T-cell (primary cell): ENCODE results near the gene PTCSC3. TPM values are rescaled to one million over a fixed set of nuclear protein-coding genes. Genes with fewer than 3 reads are reported as not detected.

ENCODE experiments used
- ATAC-seq, 4 experiments: fragments of 200-7000 bp in 3 of 4; fragments of 150-1000 bp in 1 of 4; cut with Tn5 transposase; replicated peaks in 1 of 4; 1 replicate in 3 of 4; 2 replicates in 1 of 4; pipeline ENCODE4 v1.10.0; 2021; ENCODE audit warnings: moderate library complexity in 3 of 4, mild to moderate bottlenecking in 2 of 4, moderate number of reproducible peaks in 1 of 4
- CTCF ChIA-PET, 2 donors: fragments of 300-600 bp; sonication (Branson Sonifier 250); formaldehyde crosslinking; loops; one replicate each; lab custom pipeline; 2022; ENCODE audit warnings: antibody characterized with exemption in 2 of 2; lab: Charles Lee
- POLR2A ChIA-PET, 2 donors: fragments of 300-600 bp; sonication (Branson Sonifier 250); formaldehyde crosslinking; loops; one replicate each; lab custom pipeline; 2022; ENCODE audit warnings: antibody characterized with exemption in 2 of 2; lab: Charles Lee
- DNase-seq, 35 experiments: peaks; one replicate each; pipeline versions ENCODE4 v3.0.0 to v3.0.0-alpha.2; 2013 to 2023
- H3K27ac ChIP-seq: one replicate; pipeline ENCODE4 v1.5.1; 2013; ENCODE audit warnings: low read length
- H3K27me3 ChIP-seq, 2 experiments: replicated peaks in 1 of 2; 1 replicate in 1 of 2; 2 replicates in 1 of 2; pipeline versions ENCODE4 v1.6.1 to v1.7.0; 2013; ENCODE audit warnings: low read length in 1 of 2, mixed read lengths in 1 of 2; ENCODE audit not compliant: control insufficient read depth in 2 of 2, insufficient read depth in 2 of 2; ENCODE audit errors: extremely low read depth in 1 of 2
- H3K36me3 ChIP-seq, 2 donors: 1 replicate in 1 of 2; 2 replicates in 1 of 2; pipeline versions ENCODE4 v1.6.1 to v1.7.0; 2013; ENCODE audit warnings: low read length in 1 of 2; ENCODE audit not compliant: control insufficient read depth in 2 of 2, insufficient read depth in 1 of 2; ENCODE audit errors: extremely low read depth in 1 of 2
- H3K4me1 ChIP-seq, 2 experiments: 1 replicate in 1 of 2; 2 replicates in 1 of 2; pipeline versions ENCODE4 v1.6.1 to v1.7.0; 2013; ENCODE audit warnings: low read length in 2 of 2, mixed read lengths in 1 of 2; ENCODE audit not compliant: insufficient read depth in 2 of 2, control insufficient read depth in 1 of 2; ENCODE audit errors: extremely low read depth in 1 of 2
- H3K4me3 ChIP-seq, 2 donors: 1 replicate in 1 of 2; 2 replicates in 1 of 2; pipeline versions ENCODE4 v1.5.1 to v1.7.0; 2013; ENCODE audit warnings: mild to moderate bottlenecking in 2 of 2, low read length in 1 of 2, moderate library complexity in 1 of 2; ENCODE audit not compliant: control insufficient read depth in 1 of 2; ENCODE audit errors: extremely low read depth in 1 of 2
- H3K9me3 ChIP-seq: 2 replicates; pipeline ENCODE4 v1.7.0; 2013
- H3K27ac Mint-ChIP-seq, 2 donors: one replicate each; pipeline ENCODE4 v1.8.0; 2020 to 2021; ENCODE audit warnings: mild to moderate bottlenecking in 2 of 2, mixed read lengths in 2 of 2
- H3K27me3 Mint-ChIP-seq, 2 donors: one replicate each; pipeline ENCODE4 v1.8.0; 2021 to 2022; ENCODE audit warnings: mixed read lengths in 2 of 2
- H3K36me3 Mint-ChIP-seq: one replicate; pipeline ENCODE4 v1.8.0; 2021; ENCODE audit warnings: mixed read lengths
- H3K4me1 Mint-ChIP-seq, 3 donors: one replicate each; pipeline ENCODE4 v1.8.0; 2020 to 2022; ENCODE audit warnings: mixed read lengths in 3 of 3, mild to moderate bottlenecking in 1 of 3
- H3K4me3 Mint-ChIP-seq, 3 donors: one replicate each; pipeline ENCODE4 v1.8.0; 2020 to 2022; ENCODE audit warnings: mild to moderate bottlenecking in 3 of 3, mixed read lengths in 3 of 3, moderate library complexity in 3 of 3
- H3K9me3 Mint-ChIP-seq, 3 donors: one replicate each; pipeline ENCODE4 v1.8.0; 2020 to 2022; ENCODE audit warnings: mixed read lengths in 3 of 3
- WGBS: methylation state at CpG from one replicate; pipeline ENCODE4 v1.1.5; 2013; ENCODE audit warnings: missing lambda C conversion rate; ENCODE audit not compliant: insufficient coverage; 5-methylcytosine and 5-hydroxymethylcytosine counted together
- total RNA-seq, 35 experiments: library from RNA in 6 of 35; stranded (reverse) in 6 of 35; fragments of 120-200 nt in 1 of 35; gene quantifications; one replicate each; pipeline versions ENCODE4 v1.2.1 to v1.2.4 and lab custom pipeline; 2013 to 2026

PTCSC3 gene
- total RNA-seq, 5 donors from 2014 or later (not counting 1 experiment from before 2014, with no cell fraction given) = not detected

DNA sequence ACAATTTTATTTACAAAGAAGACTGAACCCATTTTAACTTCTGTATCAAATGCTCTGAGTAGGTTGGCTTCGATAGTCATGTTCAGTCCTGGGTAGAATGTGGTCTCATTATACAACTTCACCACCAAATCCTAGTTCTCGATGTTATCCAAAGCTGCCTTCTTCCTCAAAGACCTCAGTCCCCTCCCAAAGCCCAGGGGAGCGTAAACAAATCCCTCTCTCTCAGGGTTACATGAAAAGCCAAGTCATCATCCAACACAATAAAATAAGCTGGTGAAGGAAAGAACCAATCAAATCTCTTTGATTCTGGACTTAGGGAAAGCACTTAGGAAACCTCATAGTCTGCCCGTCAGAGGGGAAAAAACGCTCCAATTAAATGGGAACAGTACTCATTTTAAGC, 9.1 kb downstream of the PTCSC3 start:
- Histone ChIP-seq H3K4me3 (no peak overlapping the region), H3K36me3 (no peaks in the 10 kb centered on the region), H3K9me3 (no peaks in the 10 kb centered on the region), H3K27ac (no peak overlapping the region), H3K27me3 (peaks cover 0 to 2% of the 10 kb centered on the region in 2 experiments), H3K4me1 (no peaks in the 10 kb centered on the region)
- Mint-ChIP-seq H3K36me3 (no peaks in the 10 kb centered on the region), H3K27ac (no peak overlapping the region), H3K4me3 (no peak overlapping the region), H3K4me1 (no peaks in the 10 kb centered on the region), H3K27me3 (peaks cover 6 to 25% of the 10 kb centered on the region in 2 donors), H3K9me3 (no peaks in the 10 kb centered on the region)
- ChIA-PET CTCF (no interaction called here), POLR2A (no interaction called here)
- no CpG with 5 or more reads among the region's 5 CpGs for WGBS
- ATAC-seq = no peak
- no peak for DNase-seq

DNA sequence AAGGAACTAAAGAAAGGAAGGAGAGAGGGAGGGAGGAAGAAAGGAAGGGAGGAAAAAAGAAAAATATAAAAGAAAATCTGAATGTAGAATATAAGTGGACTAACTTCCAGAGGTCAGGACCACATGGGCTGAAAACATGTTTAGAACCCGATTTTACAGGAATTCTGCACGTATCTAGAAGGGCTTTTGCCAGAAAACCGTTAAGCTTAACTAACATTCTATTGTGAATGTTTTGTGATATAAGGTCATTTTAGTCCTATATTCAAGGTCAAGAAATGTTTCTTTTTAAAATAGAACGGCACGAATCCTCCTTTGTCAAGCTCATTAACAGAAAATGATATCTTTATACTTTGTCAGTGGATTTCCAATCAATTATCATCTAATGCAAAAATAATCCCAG, 13.1 kb downstream of the PTCSC3 start:
- peaks cover 6 to 16% of the 10 kb centered on the region in 2 donors for H3K27me3 Mint-ChIP-seq
- H3K36me3 Mint-ChIP-seq = no peaks in the 10 kb centered on the region
- H3K4me3 Mint-ChIP-seq = no peak overlapping the region
- ATAC-seq (no peak), DNase-seq (no peak)
- H3K27ac Mint-ChIP-seq = peak overlapping the region in 1 of 2 donors; percentile 65
- Histone ChIP-seq H3K4me1 (no peaks in the 10 kb centered on the region), H3K27me3 (peaks cover 0 to 7% of the 10 kb centered on the region in 2 experiments), H3K9me3 (no peaks in the 10 kb centered on the region), H3K36me3 (no peaks in the 10 kb centered on the region), H3K27ac (no peak overlapping the region), H3K4me3 (no peak overlapping the region)
- CTCF ChIA-PET = no interaction called here
- POLR2A ChIA-PET = no interaction called here
- WGBS = 70% methylated on average over 2 of the region's 5 CpGs
- H3K4me1 Mint-ChIP-seq = no peaks in the 10 kb centered on the region
- H3K9me3 Mint-ChIP-seq = no peaks in the 10 kb centered on the region

GRCh38 chr14:36162267-36162666, 14.3 kb downstream of the PTCSC3 start:
- POLR2A ChIA-PET = no interaction called here
- Histone ChIP-seq H3K27me3 (peaks cover 0 to 7% of the 10 kb centered on the region in 2 experiments), H3K27ac (no peak overlapping the region), H3K9me3 (no peaks in the 10 kb centered on the region), H3K4me3 (no peak overlapping the region), H3K36me3 (no peaks in the 10 kb centered on the region), H3K4me1 (no peaks in the 10 kb centered on the region)
- CTCF ChIA-PET = no interaction called here
- Mint-ChIP-seq H3K27ac (no peak overlapping the region), H3K9me3 (no peaks in the 10 kb centered on the region), H3K4me3 (no peak overlapping the region), H3K4me1 (no peaks in the 10 kb centered on the region), H3K36me3 (no peaks in the 10 kb centered on the region), H3K27me3 (peaks cover 6 to 12% of the 10 kb centered on the region in 2 donors)
- WGBS = 85% methylated on average over 9 of the region's 9 CpGs
- DNase-seq (no peak), ATAC-seq (no peak)

GRCh38 chr14:36161776-36162175, 14.7 kb downstream of the PTCSC3 start:
- ChIA-PET CTCF (no interaction called here), POLR2A (no interaction called here)
- no peaks in the 10 kb centered on the region for H3K9me3 ChIP-seq
- H3K27me3 Mint-ChIP-seq = peaks cover 6 to 12% of the 10 kb centered on the region in 2 donors
- DNase-seq = no peak
- no peak overlapping the region for H3K27ac Mint-ChIP-seq
- 76% methylated on average over 8 of the region's 12 CpGs for WGBS
- H3K27me3 ChIP-seq = peaks cover 0 to 7% of the 10 kb centered on the region in 2 experiments
- H3K27ac ChIP-seq = no peak overlapping the region
- H3K36me3 Mint-ChIP-seq = no peaks in the 10 kb centered on the region
- no peaks in the 10 kb centered on the region for H3K4me1 ChIP-seq
- no peaks in the 10 kb centered on the region for H3K9me3 Mint-ChIP-seq
- no peaks in the 10 kb centered on the region for H3K36me3 ChIP-seq
- H3K4me3 ChIP-seq = no peak overlapping the region
- no peaks in the 10 kb centered on the region for H3K4me1 Mint-ChIP-seq
- H3K4me3 Mint-ChIP-seq = no peak overlapping the region
- no peak for ATAC-seq

- Histone ChIP-seq H3K27me3 (no peaks in the 10 kb centered on the region), H3K27ac (no peak overlapping the region), H3K4me3 (no peak overlapping the region), H3K36me3 (no peaks in the 10 kb centered on the region), H3K4me1 (no peaks in the 10 kb centered on the region), H3K9me3 (no peaks in the 10 kb centered on the region)
- no CpG with 5 or more reads among the region's 3 CpGs for WGBS
- ATAC-seq (no peak), DNase-seq (no peak)
- Mint-ChIP-seq H3K27me3 (peaks cover 4 to 9% of the 10 kb centered on the region in 2 donors), H3K9me3 (peaks cover 0 to 23% (median 8%) of the 10 kb centered on the region in 3 donors), H3K4me3 (no peak overlapping the region), H3K4me1 (no peaks in the 10 kb centered on the region), H3K27ac (no peak overlapping the region), H3K36me3 (no peaks in the 10 kb centered on the region)
- POLR2A ChIA-PET = no interaction called here
- CTCF ChIA-PET = interaction anchor here in 1 of 2 donors (0.7 kb wide), 1 partner anchor 40 kb away, joined by 5 read pairs; no protein-coding TSS in a partner anchor
These were observed 25.2 kb downstream of the PTCSC3 start for GRCh38 chr14:36151335-36151734.

- Histone ChIP-seq H3K27ac (no peak overlapping the region), H3K36me3 (no peaks in the 10 kb centered on the region), H3K9me3 (no peaks in the 10 kb centered on the region), H3K27me3 (no peaks in the 10 kb centered on the region), H3K4me1 (no peaks in the 10 kb centered on the region), H3K4me3 (no peak overlapping the region)
- POLR2A ChIA-PET = no interaction called here
- no peaks in the 10 kb centered on the region for H3K36me3 Mint-ChIP-seq
- ATAC-seq (no peak), DNase-seq (no peak)
- H3K4me3 Mint-ChIP-seq = no peak overlapping the region
- no peak overlapping the region for H3K27ac Mint-ChIP-seq
- H3K9me3 Mint-ChIP-seq = peaks cover 0 to 4% (median 4%) of the 10 kb centered on the region in 3 donors
- H3K4me1 Mint-ChIP-seq = no peaks in the 10 kb centered on the region
- CTCF ChIA-PET = no interaction called here
- 69% methylated on average over 2 of the region's 2 CpGs for WGBS
- H3K27me3 Mint-ChIP-seq = peaks cover 1 to 12% of the 10 kb centered on the region in 2 donors
These were observed 42.5 kb downstream of the PTCSC3 start for GRCh38 chr14:36134038-36134437.

- POLR2A ChIA-PET = no interaction called here
- WGBS = no CpG with 5 or more reads among the region's 1 CpG
- H3K36me3 Mint-ChIP-seq = no peaks in the 10 kb centered on the region
- Histone ChIP-seq H3K27ac (no peak overlapping the region), H3K4me3 (no peak overlapping the region), H3K4me1 (no peaks in the 10 kb centered on the region), H3K27me3 (no peaks in the 10 kb centered on the region), H3K36me3 (no peaks in the 10 kb centered on the region), H3K9me3 (no peaks in the 10 kb centered on the region)
- no peak for ATAC-seq
- H3K4me1 Mint-ChIP-seq = no peaks in the 10 kb centered on the region
- H3K27ac Mint-ChIP-seq = no peak overlapping the region
- no peak overlapping the region for H3K4me3 Mint-ChIP-seq
- no peak for DNase-seq
- peaks cover 4 to 16% of the 10 kb centered on the region in 2 donors for H3K27me3 Mint-ChIP-seq
- CTCF ChIA-PET = no interaction called here
- H3K9me3 Mint-ChIP-seq = peaks cover 0 to 4% (median 4%) of the 10 kb centered on the region in 3 donors
These were observed 43.7 kb downstream of the PTCSC3 start for GRCh38 chr14:36132826-36133225.
